GM19372 (cell line): Measurements from ENCODE around the gene TSHZ1.
"Not testable (repeated sequence)": the region's sequence is repeated elsewhere in the genome, so short reads cannot be mapped to it uniquely, and the experiment has no call there.

Source experiments
- ATAC-seq: cut with Tn5 transposase; IDR thresholded peaks from one replicate; pipeline ENCODE4 v1.9.1; 2021; ENCODE audit warnings: mild to moderate bottlenecking, low read depth, moderate library complexity; ENCODE audit not compliant: unreplicated experiment

TSHZ1 gene

DNA sequence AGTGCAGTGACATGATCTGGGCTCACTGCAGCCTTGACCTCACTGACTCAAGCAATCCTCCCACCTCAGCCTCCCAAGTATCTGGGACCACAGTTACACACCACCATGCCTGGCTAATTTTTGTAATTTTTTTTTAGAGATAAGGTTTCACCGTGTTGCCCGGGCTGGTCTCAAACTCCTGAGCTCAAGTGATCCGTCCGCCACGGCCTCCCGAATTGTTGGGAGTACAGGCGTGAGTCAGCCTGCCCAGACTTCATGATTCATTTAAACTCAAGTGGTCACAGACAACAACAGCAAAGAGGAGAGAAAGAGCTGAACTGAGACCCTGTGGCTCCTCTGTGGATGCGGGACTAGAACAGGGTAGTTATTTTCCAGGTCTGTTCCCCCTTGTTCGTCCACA is 83.0 kb downstream of the TSHZ1 start:
- ATAC-seq, result no peak

- ATAC-seq, result no peak
These were observed 87.1 kb downstream of the TSHZ1 start for GRCh38 chr18:75297731-75298130.

DNA sequence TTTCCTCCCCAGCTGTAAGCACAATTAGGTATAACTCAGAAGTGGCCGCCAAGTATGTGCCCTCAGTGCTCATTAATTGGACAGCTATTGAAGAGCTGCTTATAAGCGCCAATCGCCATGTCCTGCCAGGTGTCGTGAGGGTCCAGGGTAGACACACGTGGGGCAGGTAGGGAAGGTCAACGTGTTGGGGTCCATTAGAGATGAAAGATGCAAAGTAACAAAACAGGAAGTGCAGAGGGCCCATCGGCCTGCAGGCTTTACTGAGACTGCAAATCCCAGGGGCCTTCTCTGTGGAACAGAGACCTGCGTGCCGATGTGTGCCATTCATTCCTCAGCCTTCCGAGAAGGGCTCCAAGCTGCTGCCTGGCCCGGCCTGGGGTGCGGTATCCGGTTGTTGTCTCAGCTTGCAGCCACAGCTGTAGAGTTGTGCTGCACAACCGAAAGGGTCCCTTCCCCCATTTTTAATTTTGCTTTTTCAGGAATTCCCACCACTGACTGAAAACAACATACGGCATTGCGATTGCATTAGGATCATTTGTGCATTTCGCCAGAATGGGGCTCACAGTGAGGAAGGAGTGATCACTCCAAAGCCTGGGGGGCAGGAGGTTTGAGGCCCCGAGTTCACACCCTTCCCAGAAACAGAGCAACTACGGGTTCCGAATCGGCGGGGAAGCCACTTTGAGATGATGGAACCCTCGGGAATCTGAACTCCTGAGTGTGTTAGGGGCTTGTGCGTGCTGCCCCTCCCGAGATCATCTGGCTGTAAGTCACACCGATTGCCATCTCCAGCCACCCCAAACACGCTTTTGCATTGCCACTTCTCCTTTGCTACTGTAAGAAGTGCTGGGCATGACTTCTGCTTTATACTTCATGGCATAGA is 94.3 kb downstream of the TSHZ1 start:
- no peak for ATAC-seq

- ATAC-seq, result no peak
These were observed 95.4 kb downstream of the TSHZ1 start for GRCh38 chr18:75305984-75306383.

DNA sequence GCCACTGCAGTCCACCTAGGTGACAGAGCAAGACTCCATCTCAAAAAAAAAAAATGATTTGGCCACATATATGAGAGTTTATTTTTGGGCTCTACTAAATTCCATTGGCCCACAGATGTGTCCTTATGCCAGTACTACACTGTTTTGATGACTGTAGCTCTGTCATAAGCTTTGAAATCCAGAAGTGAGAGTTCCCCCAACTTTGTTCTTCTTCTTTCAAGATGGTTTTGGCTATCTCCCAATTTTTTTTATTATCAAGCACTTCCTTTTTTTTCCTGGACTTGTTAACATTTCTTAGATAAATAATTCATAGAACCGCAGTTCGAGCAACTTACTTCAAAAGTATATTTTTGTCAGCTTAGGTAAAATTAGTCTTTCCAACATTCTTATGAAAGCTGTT is 96.9 kb downstream of the TSHZ1 start:
- no peak for ATAC-seq

DNA sequence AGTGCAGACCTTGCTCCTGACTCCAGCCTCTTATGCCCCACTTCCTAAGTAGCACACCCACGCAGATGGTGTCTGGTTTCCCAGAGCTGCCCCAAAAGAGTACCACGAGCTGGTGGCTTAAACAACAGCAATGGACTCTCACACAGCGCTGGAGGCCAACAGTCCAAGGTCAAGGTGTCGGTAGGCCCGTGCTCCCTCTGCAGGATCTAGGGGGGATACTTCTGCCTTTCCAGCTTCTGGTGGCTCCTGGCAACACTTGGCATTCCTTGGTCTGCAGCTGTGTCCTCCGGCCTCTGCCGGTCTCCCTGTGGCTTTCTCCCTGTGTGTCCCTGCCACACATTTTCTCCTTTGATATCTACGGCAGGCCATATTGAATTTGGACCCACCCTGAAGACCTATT is 99.0 kb downstream of the TSHZ1 start:
- no peak for ATAC-seq

DNA sequence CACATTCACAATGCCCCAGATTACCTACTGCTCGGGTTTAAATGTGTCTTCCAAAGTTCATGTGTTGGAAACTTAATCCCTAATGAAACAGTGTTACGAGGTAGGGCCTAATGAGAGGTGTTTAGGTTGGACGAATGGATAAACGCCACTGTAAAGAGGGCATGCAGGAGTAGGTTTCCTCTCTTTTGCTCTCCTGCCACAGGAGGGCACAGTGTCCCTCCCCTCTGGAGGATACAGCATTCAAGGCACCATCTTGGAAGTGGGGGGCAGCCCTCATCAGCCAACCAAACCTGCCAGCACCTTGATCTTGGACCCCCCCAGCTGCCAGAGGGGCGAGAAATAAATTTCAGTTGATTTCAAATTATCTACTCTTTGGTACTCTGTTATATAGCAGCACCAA is 103.5 kb downstream of the TSHZ1 start:
- ATAC-seq, result no peak

DNA sequence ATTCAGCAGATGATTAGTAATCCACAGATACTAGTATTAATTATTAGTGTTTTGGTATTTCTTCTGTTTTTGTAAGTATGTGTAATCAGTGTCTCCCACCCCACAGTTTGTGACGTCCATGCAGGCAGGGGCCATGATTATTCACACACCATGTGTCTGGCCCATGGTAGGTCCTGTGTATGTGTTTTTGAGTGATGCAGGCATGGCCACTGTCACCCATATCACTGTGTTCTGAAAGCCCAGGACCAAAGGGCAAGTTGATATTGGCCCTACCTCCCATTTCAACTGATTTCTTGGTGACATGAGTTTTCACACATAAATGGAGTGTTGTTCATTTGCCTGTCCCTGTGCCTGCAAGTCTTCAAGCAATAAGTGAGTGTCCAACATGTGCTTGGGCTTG is 104.0 kb downstream of the TSHZ1 start:
- ATAC-seq, result no peak

GRCh38 chr18:75316223-75316622 is 105.6 kb downstream of the TSHZ1 start:
- ATAC-seq, result no peak

DNA sequence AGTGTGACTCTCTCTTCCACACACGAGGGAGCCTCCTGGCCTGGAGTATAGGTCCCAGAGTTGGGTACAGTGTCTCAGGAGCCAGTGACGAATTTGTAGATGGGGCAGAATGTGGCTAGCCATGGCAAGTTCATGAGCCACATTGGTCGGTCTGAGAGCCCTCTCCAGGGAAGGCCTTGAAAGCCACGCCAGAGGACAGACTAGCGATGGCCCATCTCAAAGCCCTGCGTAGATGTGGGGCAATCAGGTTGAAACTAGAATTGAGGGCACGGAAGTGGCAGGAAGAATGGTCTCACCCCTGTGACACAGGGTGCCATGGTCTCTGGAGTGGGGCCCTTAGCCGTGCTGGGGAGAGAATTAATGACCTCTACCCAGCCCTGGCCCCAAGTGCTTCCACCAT is 106.2 kb downstream of the TSHZ1 start:
- ATAC-seq, result no peak

DNA sequence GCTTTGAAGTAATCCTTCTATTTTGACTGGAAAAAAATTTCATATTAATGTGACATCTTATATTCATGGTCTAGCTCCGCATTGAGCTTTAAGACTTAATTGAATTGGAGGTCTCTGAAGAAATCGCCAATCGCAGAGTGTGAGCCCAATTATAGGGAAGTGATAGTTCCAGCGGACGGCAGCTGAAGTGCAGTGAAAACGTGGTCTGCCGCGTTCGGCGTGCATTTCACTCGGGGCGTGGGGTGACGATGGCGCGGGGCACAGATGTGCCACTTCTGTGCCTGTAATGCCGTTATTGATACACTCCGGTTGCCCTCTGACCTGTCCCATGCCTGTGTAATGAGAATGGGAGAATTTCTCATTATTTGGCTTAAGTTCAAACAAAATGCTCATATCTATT is 106.7 kb downstream of the TSHZ1 start:
- no peak for ATAC-seq

DNA sequence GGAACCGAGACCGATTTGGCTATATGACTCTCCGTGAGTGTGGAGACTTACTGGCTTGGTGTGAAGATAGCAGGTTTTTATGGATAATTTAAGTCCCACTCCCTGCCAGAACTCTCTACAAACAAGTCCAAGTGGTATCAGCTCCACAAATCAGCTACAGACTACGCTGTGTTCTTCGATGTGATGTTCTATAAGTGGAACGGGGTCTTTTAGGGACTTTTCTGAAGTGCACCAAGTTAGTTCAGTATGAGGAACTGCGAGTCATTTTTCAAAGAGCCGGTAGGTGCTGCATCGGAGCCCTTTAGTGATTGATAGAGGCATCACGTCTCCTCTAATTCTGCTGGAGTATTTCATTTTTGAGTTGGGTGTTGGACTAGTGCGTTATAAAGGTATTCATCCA is 107.1 kb downstream of the TSHZ1 start:
- no peak for ATAC-seq

- no peak for ATAC-seq
These were observed 109.3 kb downstream of the TSHZ1 start for GRCh38 chr18:75319905-75320304.

DNA sequence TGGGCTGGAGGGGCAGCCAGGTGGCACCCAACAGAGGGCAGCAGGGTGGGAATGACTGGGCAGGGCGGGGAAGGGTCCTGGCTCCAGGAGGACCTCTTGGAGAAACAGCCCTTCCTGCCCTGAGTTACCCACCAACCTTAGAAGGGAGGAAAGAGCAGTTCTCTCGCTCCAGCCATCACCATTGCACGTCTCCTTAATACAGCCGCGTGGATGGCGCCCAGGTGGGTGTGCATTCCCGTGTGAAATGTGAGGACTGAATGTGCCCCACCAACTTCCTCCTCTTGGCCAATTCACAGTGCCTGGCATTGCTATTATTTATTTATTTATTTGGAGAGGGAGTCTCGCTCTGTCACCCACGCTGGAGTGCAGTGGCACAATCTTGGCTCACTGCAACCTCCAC is 109.9 kb downstream of the TSHZ1 start:
- no peak for ATAC-seq

- ATAC-seq, result no peak
These were observed 110.8 kb downstream of the TSHZ1 start for GRCh38 chr18:75321431-75321830.

DNA sequence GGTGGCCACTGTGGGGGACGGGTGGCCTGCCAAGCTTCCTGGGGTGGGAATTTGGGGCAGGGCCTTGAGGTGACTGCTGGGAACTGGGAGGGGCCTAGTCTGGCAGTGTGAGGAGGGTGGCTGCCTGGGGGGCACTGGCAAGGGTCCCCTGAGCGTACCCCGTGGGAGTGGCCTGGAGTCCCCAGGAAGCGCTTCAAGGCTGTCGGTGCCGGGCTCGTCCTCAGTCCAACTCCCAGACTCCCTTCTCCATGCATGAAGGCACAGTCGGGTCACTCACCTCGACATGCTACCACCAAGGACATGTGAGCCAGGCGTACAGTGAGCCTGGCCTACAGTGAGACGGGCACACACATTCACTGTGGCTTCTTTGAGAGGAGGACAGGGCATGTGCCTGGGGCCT is 111.6 kb downstream of the TSHZ1 start:
- ATAC-seq, result no peak

GRCh38 chr18:75323821-75324585 is 113.4 kb downstream of the TSHZ1 start:
- ATAC-seq, result no peak

DNA sequence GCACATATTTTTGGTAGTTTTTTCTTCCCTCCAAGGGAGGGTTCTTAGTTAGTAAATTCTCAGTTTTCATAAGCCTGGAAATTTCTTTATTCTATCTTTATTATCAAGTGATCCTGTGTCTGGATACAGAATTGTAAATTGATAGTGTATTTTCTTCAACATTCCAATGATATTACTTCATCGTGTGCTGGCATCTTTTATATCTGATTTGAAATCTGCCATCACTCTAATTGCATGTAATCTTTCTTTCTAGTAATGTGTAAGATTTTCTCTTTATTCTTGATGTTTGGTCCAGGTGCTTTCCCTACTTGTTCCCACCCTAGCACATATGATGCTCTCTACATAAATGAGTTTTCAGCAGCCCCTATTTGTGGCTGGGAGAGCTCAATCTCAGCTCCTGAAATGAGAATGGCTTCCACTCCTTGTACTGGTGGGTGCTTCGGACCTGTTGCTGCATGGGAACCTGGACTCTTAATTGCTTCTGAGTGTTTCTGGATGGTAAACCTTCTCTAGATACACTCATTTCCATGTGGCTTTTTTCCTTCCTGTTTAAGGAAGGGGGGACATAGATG is 114.2 kb downstream of the TSHZ1 start:
- ATAC-seq, result no peak

GRCh38 chr18:75329753-75330152 is 119.2 kb downstream of the TSHZ1 start:
- ATAC-seq, result not testable (repeated sequence)

DNA sequence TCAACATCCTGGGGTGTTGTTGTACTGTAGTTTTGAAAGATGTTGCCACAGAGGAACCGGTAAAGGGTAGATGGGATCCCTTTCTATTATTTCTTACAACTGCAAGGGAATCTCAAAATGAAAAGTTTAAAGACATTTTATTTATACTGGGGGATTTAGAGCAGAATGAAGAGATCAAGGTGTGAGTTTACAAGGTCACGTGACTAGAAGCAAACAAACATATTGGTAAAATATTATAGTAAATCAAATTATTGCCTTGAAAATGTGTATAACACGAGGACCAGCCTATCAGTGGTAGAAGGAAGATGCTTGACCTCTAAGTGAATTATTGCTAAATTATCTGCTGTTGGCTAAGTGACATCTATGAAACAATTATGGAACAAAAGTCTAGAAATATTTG is 119.7 kb downstream of the TSHZ1 start:
- ATAC-seq, result no peak

DNA sequence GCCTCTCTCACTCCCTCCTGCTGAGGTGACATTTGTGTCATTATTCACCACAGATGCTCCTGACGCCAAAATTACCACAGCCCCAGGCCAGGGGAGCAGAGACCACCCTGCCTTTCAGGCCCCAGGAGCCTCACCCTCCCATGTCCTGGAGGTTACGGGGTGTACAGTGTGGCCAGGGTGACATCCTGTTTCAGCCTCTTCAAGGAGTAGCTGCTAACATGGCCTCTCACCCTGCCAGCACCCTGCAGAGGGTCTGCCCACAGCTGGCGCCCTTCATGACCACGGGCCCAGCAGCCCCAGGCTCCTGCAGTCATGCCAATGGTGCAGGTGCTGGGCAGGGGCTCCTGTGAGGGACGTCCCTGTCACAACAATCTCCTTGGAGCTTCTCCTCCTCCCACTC is 124.3 kb downstream of the TSHZ1 start:
- no peak for ATAC-seq

GRCh38 chr18:75335511-75335910 is 124.9 kb downstream of the TSHZ1 start:
- no peak for ATAC-seq
